ENCODE results near the gene RNPEPL1. TPM values are rescaled to one million over a fixed set of nuclear protein-coding genes. Genes with fewer than 3 reads are reported as not detected.

RNPEPL1 gene
- total and polyA plus RNA-seq, 2 experiments from 2014 or later, result 11.1 to 23.0 TPM

DNA sequence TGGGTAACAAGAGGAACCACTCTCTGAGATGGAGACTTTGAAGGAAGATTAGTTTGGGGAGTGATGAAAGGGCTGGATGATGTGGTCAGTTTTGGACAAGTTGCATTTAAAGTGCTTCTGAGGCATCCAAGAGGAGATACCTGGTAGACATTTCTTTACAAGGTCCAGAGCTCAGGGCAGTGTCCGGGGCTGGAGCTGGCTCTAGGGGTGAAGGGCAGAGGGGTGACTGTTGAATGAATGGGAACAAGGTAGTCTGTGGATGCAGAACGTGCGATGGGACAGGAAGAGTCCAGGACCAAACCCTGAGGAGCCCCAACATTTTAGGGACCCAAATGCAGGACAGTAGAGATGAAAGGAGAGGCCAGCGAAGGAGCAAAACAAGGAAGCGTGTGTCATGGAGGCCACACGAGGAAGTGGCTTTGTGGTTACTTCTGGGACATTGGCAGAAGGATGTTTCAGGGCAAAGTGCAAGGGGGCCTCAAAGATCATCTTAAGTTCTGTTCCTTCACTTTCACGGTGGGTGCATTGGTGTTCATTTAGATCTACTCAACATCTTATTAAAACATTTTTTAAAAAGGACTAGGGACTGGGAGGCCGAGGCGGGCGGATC is 43.4 kb downstream of the RNPEPL1 start:
- Histone ChIP-seq H3K9ac (no peak overlapping the region), H3K27ac (no peak overlapping the region), H3K27me3 (replicated peaks; ENCODE audit: insufficient read depth) (no peaks in the 10 kb centered on the region), H3K4me2 (ENCODE audit: unreplicated experiment) (no peak overlapping the region), H4K20me1 (ENCODE audit: insufficient read depth) (no peaks in the 10 kb centered on the region), H3F3A (ENCODE audit: insufficient read depth) (no peaks in the 10 kb centered on the region), H3K4me3 (no peak overlapping the region), H3K79me2 (ENCODE audit: insufficient read depth) (no peaks in the 10 kb centered on the region), H3K36me3 (ENCODE audit: low read depth) (no peaks in the 10 kb centered on the region), H3K4me1 (ENCODE audit: insufficient read depth) (no peaks in the 10 kb centered on the region), H3K9me2 (ENCODE audit: insufficient read depth) (no peaks in the 10 kb centered on the region), H3K9me3 (ENCODE audit: low read depth) (no peaks in the 10 kb centered on the region), H2AFZ (no peak overlapping the region)
- no peak for TF ChIP-seq EZH2 (IDR thresholded peaks at IDR 0.05; ENCODE audit: insufficient read depth, poor library complexity, severe bottlenecking)
- TF ChIP-seq EZH2phosphoT487 (IDR thresholded peaks at IDR 0.05; ENCODE audit: insufficient read depth, low read depth), result no peak
- DNase-seq, result no peak
- in situ Hi-C loops (cut with MboI), result no loop called here
- 83 to 87% methylated on average over 10 of the region's 10 CpGs for WGBS, 2 experiments (ENCODE audit: low coverage in 1 of 2, low lambda C conversion rate in 2 of 2, missing lambda C conversion rate in 2 of 2)

- Histone ChIP-seq H2AFZ (no peak overlapping the region), H3K4me3 (no peak overlapping the region), H3K27ac (no peak overlapping the region), H3K9me2 (ENCODE audit: insufficient read depth) (no peaks in the 10 kb centered on the region), H3K4me2 (ENCODE audit: unreplicated experiment) (no peak overlapping the region), H3K4me1 (ENCODE audit: insufficient read depth) (no peaks in the 10 kb centered on the region), H3K9ac (no peak overlapping the region), H3K27me3 (replicated peaks; ENCODE audit: insufficient read depth) (no peaks in the 10 kb centered on the region), H3K9me3 (ENCODE audit: low read depth) (no peaks in the 10 kb centered on the region), H4K20me1 (ENCODE audit: insufficient read depth) (no peaks in the 10 kb centered on the region), H3F3A (ENCODE audit: insufficient read depth) (no peaks in the 10 kb centered on the region), H3K36me3 (ENCODE audit: low read depth) (no peaks in the 10 kb centered on the region; the same call in 1 of the 2 replicates), H3K79me2 (ENCODE audit: insufficient read depth) (no peaks in the 10 kb centered on the region)
- DNase-seq, result no peak
- in situ Hi-C loops (cut with MboI), result no loop called here
- WGBS, 2 experiments (ENCODE audit: low coverage in 1 of 2, low lambda C conversion rate in 2 of 2, missing lambda C conversion rate in 2 of 2), result 69 to 78% methylated on average over 4 of the region's 4 CpGs
- no peak for TF ChIP-seq EZH2phosphoT487 (IDR thresholded peaks at IDR 0.05; ENCODE audit: insufficient read depth, low read depth)
- TF ChIP-seq EZH2 (IDR thresholded peaks at IDR 0.05; ENCODE audit: insufficient read depth, poor library complexity, severe bottlenecking), result no peak
Observed at GRCh38 chr2:240613781-240614180, 45.5 kb downstream of the RNPEPL1 start.

- in situ Hi-C loops (cut with MboI), result no loop called here
- no peak for TF ChIP-seq EZH2phosphoT487 (IDR thresholded peaks at IDR 0.05; ENCODE audit: insufficient read depth, low read depth)
- H3F3A ChIP-seq (ENCODE audit: insufficient read depth), result no peaks in the 10 kb centered on the region
Observed at GRCh38 chr2:240614391-240614790, 46.1 kb downstream of the RNPEPL1 start.

DNA sequence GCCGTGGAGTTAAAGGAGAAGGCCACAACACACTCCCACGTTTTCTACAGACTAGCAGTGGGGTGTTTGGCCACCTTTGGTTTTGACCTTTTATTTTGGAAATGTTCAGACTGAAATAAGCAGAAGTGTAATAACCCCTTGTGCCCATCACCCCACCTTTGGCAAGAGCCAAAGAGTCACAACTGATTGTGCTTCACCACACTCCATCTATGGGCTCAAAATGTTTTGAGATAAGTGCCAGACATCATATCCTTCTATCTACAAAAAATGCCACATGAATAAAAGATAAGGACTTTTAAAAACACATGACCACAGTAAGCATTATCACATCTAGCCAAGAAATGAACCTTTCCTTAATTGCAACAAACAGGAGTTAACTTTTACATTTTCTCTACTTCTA is 47.1 kb downstream of the RNPEPL1 start:
- no peak for DNase-seq
- no peaks in the 10 kb centered on the region; the same call in 1 of the 2 replicates for H3K36me3 ChIP-seq (ENCODE audit: low read depth)
- H3F3A ChIP-seq (ENCODE audit: insufficient read depth), result no peaks in the 10 kb centered on the region
- H3K27ac ChIP-seq, result no peak overlapping the region
- no peaks in the 10 kb centered on the region for H3K9me2 ChIP-seq (ENCODE audit: insufficient read depth)
- no peak overlapping the region for H3K4me3 ChIP-seq
- no peak overlapping the region for H3K4me2 ChIP-seq (ENCODE audit: unreplicated experiment)
- H2AFZ ChIP-seq, result no peak overlapping the region
- WGBS, 2 experiments (ENCODE audit: low coverage in 1 of 2, low lambda C conversion rate in 2 of 2, missing lambda C conversion rate in 2 of 2), result 33 to 44% methylated on average over 2 of the region's 2 CpGs
- H3K27me3 ChIP-seq (replicated peaks; ENCODE audit: insufficient read depth), result no peaks in the 10 kb centered on the region
- no peaks in the 10 kb centered on the region for H3K9me3 ChIP-seq (ENCODE audit: low read depth)
- TF ChIP-seq EZH2 (IDR thresholded peaks at IDR 0.05; ENCODE audit: insufficient read depth, poor library complexity, severe bottlenecking), result no peak
- no peak for TF ChIP-seq EZH2phosphoT487 (IDR thresholded peaks at IDR 0.05; ENCODE audit: insufficient read depth, low read depth)
- in situ Hi-C loops (cut with MboI), result no loop called here
- no peak overlapping the region for H3K9ac ChIP-seq
- H3K79me2 ChIP-seq (ENCODE audit: insufficient read depth), result no peaks in the 10 kb centered on the region
- no peaks in the 10 kb centered on the region for H3K4me1 ChIP-seq (ENCODE audit: insufficient read depth)
- H4K20me1 ChIP-seq (ENCODE audit: insufficient read depth), result no peaks in the 10 kb centered on the region

More at GRCh38 chr2:240614391-240614790, 46.1 kb downstream of the RNPEPL1 start:
- no peak overlapping the region for H3K4me2 ChIP-seq (ENCODE audit: unreplicated experiment)
- H3K27me3 ChIP-seq (replicated peaks; ENCODE audit: insufficient read depth), result no peaks in the 10 kb centered on the region
- H3K4me3 ChIP-seq, result no peak overlapping the region
- no peak for DNase-seq
- no peaks in the 10 kb centered on the region for H4K20me1 ChIP-seq (ENCODE audit: insufficient read depth)
- H3K9me2 ChIP-seq (ENCODE audit: insufficient read depth), result no peaks in the 10 kb centered on the region
- H2AFZ ChIP-seq, result no peak overlapping the region
- no peaks in the 10 kb centered on the region; the same call in 1 of the 2 replicates for H3K36me3 ChIP-seq (ENCODE audit: low read depth)
- H3K4me1 ChIP-seq (ENCODE audit: insufficient read depth), result no peaks in the 10 kb centered on the region
- 92 to 94% methylated on average over 9 of the region's 9 CpGs for WGBS, 2 experiments (ENCODE audit: low coverage in 1 of 2, low lambda C conversion rate in 2 of 2, missing lambda C conversion rate in 2 of 2)
- no peak overlapping the region for H3K9ac ChIP-seq
- no peaks in the 10 kb centered on the region for H3K9me3 ChIP-seq (ENCODE audit: low read depth)
- H3K79me2 ChIP-seq (ENCODE audit: insufficient read depth), result no peaks in the 10 kb centered on the region
- H3K27ac ChIP-seq, result no peak overlapping the region

Measured in GM23248 (cell line).